K562 (cell line): ENCODE data around the gene LGR6. TPM values are rescaled to one million over a fixed set of nuclear protein-coding genes. Genes with fewer than 3 reads are reported as not detected.
A peak's percentile ranks its signal among the peaks of the same experiment; 100 is the strongest.

ENCODE experiments used
- CHD4 ChIP-seq: fragments of 200-600 bp; sonication (generic); IDR thresholded peaks from 3 replicates; pipeline ENCODE4 v1.6.1; 2012; ENCODE audit warnings: low read depth, mild to moderate bottlenecking, mixed read lengths, low read length, inconsistent platforms; ENCODE audit not compliant: insufficient read depth, insufficient replicate concordance, poor library complexity, severe bottlenecking
- CTBP1 ChIP-seq: fragments of 450-650 bp; IDR thresholded peaks from 2 replicates; pipeline ENCODE4 v1.6.1; 2016; ENCODE audit warnings: borderline replicate concordance
- ETS2 ChIP-seq: IDR thresholded peaks from 2 replicates; pipeline ENCODE4 v1.6.1; 2016; ENCODE audit warnings: borderline replicate concordance, missing genetic modification characterization, mild to moderate bottlenecking, moderate library complexity, missing compliant biosample characterization; ENCODE audit not compliant: poor library complexity, severe bottlenecking
- FOXA3 ChIP-seq, 2 experiments: fragments of 450-650 bp in 1 of 2; sonication (generic) in 1 of 2; formaldehyde crosslinking; IDR thresholded peaks in 1 of 2; conservative IDR thresholded peaks in 1 of 2; 2 replicates each; pipeline versions ENCODE4 v1.4.0 to v1.8.0; 2020 to 2022; ENCODE audit warnings: mild to moderate bottlenecking in 2 of 2, missing genetic modification reagents in 1 of 2
- HCFC1 ChIP-seq: IDR thresholded peaks from 2 replicates; pipeline ENCODE4 v1.6.1; 2012; ENCODE audit warnings: low read depth, low read length, improper control_type of control experiment
- HDAC6 ChIP-seq: IDR thresholded peaks from 2 replicates; pipeline ENCODE4 v1.6.1; 2012; ENCODE audit warnings: low read depth, mild to moderate bottlenecking, control low read depth, inconsistent platforms, low read length, moderate library complexity
- MCM5 ChIP-seq: fragments of 450-650 bp; IDR thresholded peaks from 2 replicates; pipeline ENCODE4 v1.6.1; 2016; ENCODE audit warnings: low read depth
- MTA2 ChIP-seq: fragments of 450-650 bp; IDR thresholded peaks from 2 replicates; pipeline ENCODE4 v1.6.1; 2016; ENCODE audit warnings: low read depth
- NUFIP1 ChIP-seq: fragments of 450-650 bp; IDR thresholded peaks from 2 replicates; pipeline ENCODE4 v1.6.1; 2018; ENCODE audit not compliant: partially characterized antibody
- POLR3G ChIP-seq: IDR thresholded peaks from 2 replicates; pipeline ENCODE4 v1.6.1; 2011; ENCODE audit not compliant: insufficient read length, insufficient replicate concordance; ENCODE audit errors: extremely low read depth
- RBBP5 ChIP-seq: fragments of 200-600 bp; sonication (generic); IDR thresholded peaks from 2 replicates; pipeline ENCODE4 v1.6.1; 2012; ENCODE audit warnings: borderline replicate concordance, mild to moderate bottlenecking, low read length, control low read depth, inconsistent platforms; ENCODE audit not compliant: insufficient read depth, poor library complexity, severe bottlenecking
- RBM34 ChIP-seq: fragments of 200-400 bp; formaldehyde crosslinking; IDR thresholded peaks from 2 replicates; pipeline ENCODE4 v1.6.1; 2018; ENCODE audit warnings: low read length, borderline replicate concordance; ENCODE audit not compliant: insufficient read depth
- SRSF1 ChIP-seq: fragments of 200-400 bp; formaldehyde crosslinking; IDR thresholded peaks from 2 replicates; pipeline ENCODE4 v1.6.1; 2017; ENCODE audit warnings: mild to moderate bottlenecking, low read depth, low read length, moderate library complexity
- TCF3 ChIP-seq: sonication (generic); formaldehyde crosslinking; IDR thresholded peaks from 2 replicates; pipeline ENCODE4 v1.4.0; 2020; ENCODE audit warnings: mild to moderate bottlenecking, missing genetic modification reagents
- TOE1 ChIP-seq, 2 experiments: fragments of 450-650 bp in 1 of 2; sonication (generic) in 1 of 2; formaldehyde crosslinking in 1 of 2; IDR thresholded peaks; 2 replicates each; pipeline versions ENCODE4 v1.7.1 to v1.8.0; 2016 to 2022; ENCODE audit warnings: borderline replicate concordance in 2 of 2, mild to moderate bottlenecking in 2 of 2, antibody characterized with exemption in 1 of 2, inconsistent platforms in 1 of 2, low read depth in 1 of 2, missing genetic modification reagents in 1 of 2, moderate library complexity in 1 of 2
- ZNF324 ChIP-seq: fragments of 250-450 bp; sonication (Bioruptor Pico); IDR thresholded peaks from 2 replicates; pipeline ENCODE4 v1.4.0; 2020; ENCODE audit warnings: mild to moderate bottlenecking
- polyA plus RNA-seq, 8 experiments: library from polyadenylated mRNA; depleted of rRNA in 4 of 8; stranded (reverse) in 5 of 8; unstranded in 3 of 8; fragments of >200 nt; fragmentation: Nextera tagmentation in 2 of 8; fragmentation: Illumina TruSeq in 1 of 8; extraction: Ambion mirVana in 2 of 8; extraction: Trizol in 1 of 8; gene quantifications; 2 replicates each; pipeline versions ENCODE4 v1.2.1 to v1.2.3, GENCODE V29; 2011 to 2014; ENCODE audit warnings: inconsistent platforms in 1 of 8, missing spikeins in 1 of 8
- total RNA-seq, 7 experiments: library from RNA; depleted of rRNA in 6 of 7; stranded (reverse); fragments of >200 nt in 6 of 7; fragmentation: Illumina TruSeq in 2 of 7; extraction: Trizol in 2 of 7; gene quantifications; 2 replicates each; pipeline versions ENCODE4 v1.2.1 to v1.2.3, GENCODE V29; 2011 to 2021; ENCODE audit warnings: low replicate concordance in 1 of 7
- TF ChIP-seq, protein P1 (sequence below): fragments of 450-650 bp; IDR thresholded peaks from 2 replicates; pipeline ENCODE4 v1.6.1; 2016; ENCODE audit warnings: mild to moderate bottlenecking
- TF ChIP-seq, protein P2 (sequence below): fragments of 450-650 bp; conservative IDR thresholded peaks from 2 replicates; pipeline ENCODE4 v1.6.1; 2016; ENCODE audit warnings: missing genetic modification characterization, low read depth, mild to moderate bottlenecking, missing compliant biosample characterization, moderate library complexity
- TF ChIP-seq, protein P3 (sequence below): fragments of 250-450 bp; sonication (Bioruptor Pico); IDR thresholded peaks from 2 replicates; pipeline ENCODE4 v1.8.0; 2022; ENCODE audit warnings: moderate library complexity, mild to moderate bottlenecking, inconsistent platforms

Gene LGR6
- total and polyA plus RNA-seq, 9 of the 15 experiments (the other 6 are each of a cell fraction or from before 2014, with no cell fraction given): 0.01 to 0.54 (median 0.17) TPM; not detected in 1

DNA sequence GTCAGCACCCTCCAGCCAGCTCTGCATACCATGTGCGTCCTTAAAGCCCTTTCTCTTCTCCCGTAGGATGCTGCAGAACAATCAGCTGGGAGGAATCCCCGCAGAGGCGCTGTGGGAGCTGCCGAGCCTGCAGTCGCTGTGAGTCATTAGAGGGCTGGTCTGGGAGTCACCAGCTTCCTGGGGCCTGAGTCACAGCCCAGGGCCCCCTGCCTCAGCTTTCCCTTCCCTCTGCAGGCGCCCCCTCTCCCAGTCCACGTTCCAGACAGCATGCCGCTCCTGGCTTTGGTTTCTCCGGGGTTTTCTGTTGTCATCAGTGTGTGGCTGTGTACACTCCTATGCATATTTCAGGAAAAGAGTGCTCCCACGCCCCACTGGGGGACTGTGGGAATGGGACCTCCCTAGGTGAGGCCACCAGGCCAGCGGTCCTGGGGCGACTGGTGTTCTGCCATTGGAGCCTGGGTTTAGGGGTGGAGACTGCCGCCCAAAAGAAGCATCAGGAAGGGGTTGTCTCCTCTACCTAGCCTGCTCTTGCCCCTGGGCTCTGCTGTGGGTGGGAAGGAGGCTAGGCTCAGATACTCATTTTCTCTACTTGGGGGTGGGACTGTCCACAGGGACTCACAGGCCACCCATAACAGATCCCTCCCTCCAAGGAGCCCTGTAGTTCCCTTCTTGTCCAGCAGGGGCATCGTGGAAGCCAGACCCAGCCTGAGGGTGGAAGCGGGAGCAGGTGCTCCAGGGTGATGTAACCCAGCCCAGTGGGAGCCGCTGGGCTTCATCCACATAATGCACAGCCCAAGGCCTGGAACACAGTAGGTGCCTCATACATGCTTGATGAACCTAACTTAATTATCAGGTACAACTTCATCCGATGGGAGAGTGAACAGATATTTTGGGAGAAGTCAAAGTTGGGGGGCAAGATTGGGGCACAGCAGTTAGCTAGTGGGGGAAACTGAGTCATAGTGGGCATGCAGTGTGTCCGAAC, 42.5 kb downstream of the LGR6 start (continued):
- TF ChIP-seq, protein P1, sequence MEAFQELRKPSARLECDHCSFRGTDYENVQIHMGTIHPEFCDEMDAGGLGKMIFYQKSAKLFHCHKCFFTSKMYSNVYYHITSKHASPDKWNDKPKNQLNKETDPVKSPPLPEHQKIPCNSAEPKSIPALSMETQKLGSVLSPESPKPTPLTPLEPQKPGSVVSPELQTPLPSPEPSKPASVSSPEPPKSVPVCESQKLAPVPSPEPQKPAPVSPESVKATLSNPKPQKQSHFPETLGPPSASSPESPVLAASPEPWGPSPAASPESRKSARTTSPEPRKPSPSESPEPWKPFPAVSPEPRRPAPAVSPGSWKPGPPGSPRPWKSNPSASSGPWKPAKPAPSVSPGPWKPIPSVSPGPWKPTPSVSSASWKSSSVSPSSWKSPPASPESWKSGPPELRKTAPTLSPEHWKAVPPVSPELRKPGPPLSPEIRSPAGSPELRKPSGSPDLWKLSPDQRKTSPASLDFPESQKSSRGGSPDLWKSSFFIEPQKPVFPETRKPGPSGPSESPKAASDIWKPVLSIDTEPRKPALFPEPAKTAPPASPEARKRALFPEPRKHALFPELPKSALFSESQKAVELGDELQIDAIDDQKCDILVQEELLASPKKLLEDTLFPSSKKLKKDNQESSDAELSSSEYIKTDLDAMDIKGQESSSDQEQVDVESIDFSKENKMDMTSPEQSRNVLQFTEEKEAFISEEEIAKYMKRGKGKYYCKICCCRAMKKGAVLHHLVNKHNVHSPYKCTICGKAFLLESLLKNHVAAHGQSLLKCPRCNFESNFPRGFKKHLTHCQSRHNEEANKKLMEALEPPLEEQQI: no peak
- TF ChIP-seq NUFIP1 (no peak), FOXA3 (CRISPR knock-in tag; conservative IDR thresholded peaks at IDR 0.05 in 1 of 2, IDR thresholded peaks at IDR 0.05 in 1 of 2) (no peak), ETS2 (no peak), MCM5 (no peak), HCFC1 (peak; percentile 34; the same call in 1 of the 2 replicates), SRSF1 (no peak), RBM34 (no peak), TOE1 (IDR thresholded peaks at IDR 0.05; ENCODE audit: borderline replicate concordance) (no peak), TOE1 (CRISPR knock-in tag; IDR thresholded peaks at IDR 0.05; ENCODE audit: borderline replicate concordance, low read depth) (no peak), CTBP1 (peak; percentile 86), POLR3G (no peak), ZNF324 (CRISPR knock-in tag) (no peak), CHD4 (no peak), RBBP5 (no peak), MTA2 (no peak), HDAC6 (no peak), TCF3 (CRISPR knock-in tag) (peak; percentile 42; the same call in 1 of the 2 replicates)
- TF ChIP-seq, protein P2, sequence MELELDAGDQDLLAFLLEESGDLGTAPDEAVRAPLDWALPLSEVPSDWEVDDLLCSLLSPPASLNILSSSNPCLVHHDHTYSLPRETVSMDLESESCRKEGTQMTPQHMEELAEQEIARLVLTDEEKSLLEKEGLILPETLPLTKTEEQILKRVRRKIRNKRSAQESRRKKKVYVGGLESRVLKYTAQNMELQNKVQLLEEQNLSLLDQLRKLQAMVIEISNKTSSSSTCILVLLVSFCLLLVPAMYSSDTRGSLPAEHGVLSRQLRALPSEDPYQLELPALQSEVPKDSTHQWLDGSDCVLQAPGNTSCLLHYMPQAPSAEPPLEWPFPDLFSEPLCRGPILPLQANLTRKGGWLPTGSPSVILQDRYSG (tag): no peak
- TF ChIP-seq, protein P3, sequence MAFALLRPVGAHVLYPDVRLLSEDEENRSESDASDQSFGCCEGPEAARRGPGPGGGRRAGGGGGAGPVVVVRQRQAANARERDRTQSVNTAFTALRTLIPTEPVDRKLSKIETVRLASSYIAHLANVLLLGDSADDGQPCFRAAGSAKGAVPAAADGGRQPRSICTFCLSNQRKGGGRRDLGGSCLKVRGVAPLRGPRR (CRISPR knock-in tag): no peak
